OCI-LY3 (cell line): ENCODE measurements around the gene RPL10L.

Experiments
- H2AFZ ChIP-seq: fragments of 200-600, 300-600 bp; shearing (Covaris generic); 2 replicates; pipeline ENCODE4 v1.6.0; 2014; ENCODE audit warnings: antibody characterized with exemption, low read depth, low read length
- H3K27ac ChIP-seq: fragments of 200-600, 300-600 bp; sonication (generic); 2 replicates; pipeline ENCODE4 v1.5.1; 2014; ENCODE audit warnings: mild to moderate bottlenecking, low read length, moderate library complexity, mixed read lengths
- H3K27me3 ChIP-seq: fragments of 200-600, 300-600 bp; sonication (generic); 2 replicates; pipeline ENCODE4 v1.6.1; 2014; ENCODE audit warnings: low read depth, low read length, mixed read lengths
- H3K36me3 ChIP-seq: fragments of 200-600, 300-600 bp; sonication (generic); replicated peaks from 2 replicates; pipeline ENCODE3; 2014; ENCODE audit warnings: low read depth, low read length, mixed read lengths
- H3K4me1 ChIP-seq: fragments of 300-600, 200-600 bp; sonication (generic); 2 replicates; pipeline ENCODE4 v1.6.1; 2014; ENCODE audit warnings: low read length, mixed read lengths
- H3K4me2 ChIP-seq: fragments of 200-600, 300-600 bp; sonication (generic); 2 replicates; pipeline ENCODE4 v1.6.1; 2014; ENCODE audit warnings: low read length, mixed read lengths
- H3K4me3 ChIP-seq: fragments of 300-600, 200-600 bp; sonication (generic); 2 replicates; pipeline ENCODE4 v1.5.1; 2014; ENCODE audit warnings: antibody characterized with exemption, mild to moderate bottlenecking, low read length, moderate library complexity
- H3K79me2 ChIP-seq: fragments of 300-600, 200-600 bp; shearing (Covaris generic); 2 replicates; pipeline ENCODE4 v1.6.1; 2014; ENCODE audit warnings: mild to moderate bottlenecking, low read length, mixed read lengths
- H3K9ac ChIP-seq: fragments of 300-600, 200-600 bp; shearing (Covaris generic); 2 replicates; pipeline ENCODE4 v1.6.0; 2014; ENCODE audit warnings: mild to moderate bottlenecking, low read length, moderate library complexity
- H3K9me3 ChIP-seq: fragments of 200-600, 300-600 bp; shearing (Covaris generic); 2 replicates; pipeline ENCODE4 v1.6.1; 2014; ENCODE audit warnings: low read length, mixed read lengths; ENCODE audit not compliant: insufficient read depth
- H4K20me1 ChIP-seq: fragments of 200-600, 300-600 bp; sonication (generic); 2 replicates; pipeline ENCODE4 v1.6.1; 2016; ENCODE audit warnings: low read length, mixed read lengths; ENCODE audit not compliant: insufficient read depth
- EZH2phosphoT487 ChIP-seq: fragments of 200-600 bp; shearing (Covaris generic); IDR thresholded peaks from 2 replicates; pipeline ENCODE4 v1.6.1; 2018; ENCODE audit warnings: antibody characterized with exemption, mixed run types, low read depth
- TF ChIP-seq, protein P1 (sequence below): fragments of 200-600, 300-600 bp; sonication (generic); IDR thresholded peaks from 2 replicates; pipeline ENCODE4 v1.5.1; 2014; ENCODE audit warnings: antibody characterized with exemption, low read length, low read depth

The RPL10L gene

DNA sequence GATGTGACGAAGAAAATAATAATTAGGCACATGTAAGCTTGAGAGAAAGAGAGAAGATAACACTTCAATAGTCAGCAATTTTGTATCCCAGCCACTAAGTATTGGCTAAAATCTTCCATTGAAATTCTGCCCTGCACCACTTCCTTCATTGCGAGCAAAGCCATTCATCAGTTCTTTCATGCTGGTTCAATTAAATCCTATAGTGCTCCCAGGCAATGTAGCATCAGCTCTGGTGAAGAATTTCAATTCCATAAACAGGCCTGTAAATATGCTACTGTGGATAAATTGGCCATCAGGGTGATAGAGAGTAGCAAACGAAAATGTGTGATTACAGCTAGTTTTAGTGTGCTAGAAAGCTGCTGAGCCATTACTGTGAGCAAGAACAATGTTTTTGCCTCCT is 24.7 kb downstream of the RPL10L start:
- H2AFZ ChIP-seq: no peak overlapping the region

More for the DNA sequence above, 24.7 kb downstream of the RPL10L start:
- no peak overlapping the region for H3K9ac ChIP-seq
- H3K27ac ChIP-seq: no peak overlapping the region
- no peaks in the 10 kb centered on the region for H3K27me3 ChIP-seq
- TF ChIP-seq, protein P1, sequence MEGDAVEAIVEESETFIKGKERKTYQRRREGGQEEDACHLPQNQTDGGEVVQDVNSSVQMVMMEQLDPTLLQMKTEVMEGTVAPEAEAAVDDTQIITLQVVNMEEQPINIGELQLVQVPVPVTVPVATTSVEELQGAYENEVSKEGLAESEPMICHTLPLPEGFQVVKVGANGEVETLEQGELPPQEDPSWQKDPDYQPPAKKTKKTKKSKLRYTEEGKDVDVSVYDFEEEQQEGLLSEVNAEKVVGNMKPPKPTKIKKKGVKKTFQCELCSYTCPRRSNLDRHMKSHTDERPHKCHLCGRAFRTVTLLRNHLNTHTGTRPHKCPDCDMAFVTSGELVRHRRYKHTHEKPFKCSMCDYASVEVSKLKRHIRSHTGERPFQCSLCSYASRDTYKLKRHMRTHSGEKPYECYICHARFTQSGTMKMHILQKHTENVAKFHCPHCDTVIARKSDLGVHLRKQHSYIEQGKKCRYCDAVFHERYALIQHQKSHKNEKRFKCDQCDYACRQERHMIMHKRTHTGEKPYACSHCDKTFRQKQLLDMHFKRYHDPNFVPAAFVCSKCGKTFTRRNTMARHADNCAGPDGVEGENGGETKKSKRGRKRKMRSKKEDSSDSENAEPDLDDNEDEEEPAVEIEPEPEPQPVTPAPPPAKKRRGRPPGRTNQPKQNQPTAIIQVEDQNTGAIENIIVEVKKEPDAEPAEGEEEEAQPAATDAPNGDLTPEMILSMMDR: no peak
- no peak for TF ChIP-seq EZH2phosphoT487
- no peaks in the 10 kb centered on the region for H3K4me1 ChIP-seq
- no peaks in the 10 kb centered on the region for H4K20me1 ChIP-seq
- H3K9me3 ChIP-seq: no peaks in the 10 kb centered on the region
- no peak overlapping the region for H3K4me2 ChIP-seq
- H3K79me2 ChIP-seq: no peaks in the 10 kb centered on the region
- H3K4me3 ChIP-seq: no peak overlapping the region
- no peaks in the 10 kb centered on the region for H3K36me3 ChIP-seq
